Gastroesophageal sphincter (tissue), 3 donors: ENCODE measurements around the gene INHA.

Experiments
- EP300 ChIP-seq: sonication (generic); formaldehyde crosslinking; IDR thresholded peaks from one replicate; pipeline ENCODE4 v1.6.1; 2017; ENCODE audit warnings: antibody characterized with exemption, mild to moderate bottlenecking
- POLR2A ChIP-seq, 2 donors: fragments of 450-650 bp; IDR thresholded peaks; one replicate each; pipeline ENCODE4 v1.6.1; 2017; ENCODE audit warnings: antibody characterized with exemption in 2 of 2, mild to moderate bottlenecking in 2 of 2, moderate library complexity in 1 of 2
- TF ChIP-seq, protein P1 (sequence below), 4 experiments: fragments of 200-600 bp in 2 of 4; fragments of 450-650 bp in 2 of 4; sonication (generic) in 1 of 4; IDR thresholded peaks; one replicate each; pipeline ENCODE4 v1.5.1; 2017 to 2019; ENCODE audit warnings: antibody characterized with exemption in 4 of 4, mild to moderate bottlenecking in 2 of 4, moderate library complexity in 2 of 4

DNA sequence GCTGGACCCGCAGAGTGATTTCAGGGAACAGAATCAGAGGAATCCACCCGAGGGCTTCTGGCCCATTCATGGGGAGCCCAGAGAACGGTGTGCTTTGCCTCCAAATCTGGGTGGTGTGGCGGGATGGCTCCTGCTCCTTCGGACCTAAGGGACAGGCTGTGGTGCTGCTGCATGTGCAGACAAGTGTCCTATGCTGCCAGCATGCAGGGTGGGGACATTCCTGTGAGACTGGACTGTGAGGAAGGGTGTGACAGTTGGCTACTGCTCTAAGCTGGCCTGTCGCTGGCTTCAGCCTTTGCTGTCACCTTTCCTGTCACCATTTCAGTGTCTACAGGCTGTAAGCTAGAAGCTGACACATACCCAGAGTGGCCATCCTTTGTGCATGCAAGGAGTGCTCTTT is 52.5 kb downstream of the INHA start:
- TF ChIP-seq, protein P1, sequence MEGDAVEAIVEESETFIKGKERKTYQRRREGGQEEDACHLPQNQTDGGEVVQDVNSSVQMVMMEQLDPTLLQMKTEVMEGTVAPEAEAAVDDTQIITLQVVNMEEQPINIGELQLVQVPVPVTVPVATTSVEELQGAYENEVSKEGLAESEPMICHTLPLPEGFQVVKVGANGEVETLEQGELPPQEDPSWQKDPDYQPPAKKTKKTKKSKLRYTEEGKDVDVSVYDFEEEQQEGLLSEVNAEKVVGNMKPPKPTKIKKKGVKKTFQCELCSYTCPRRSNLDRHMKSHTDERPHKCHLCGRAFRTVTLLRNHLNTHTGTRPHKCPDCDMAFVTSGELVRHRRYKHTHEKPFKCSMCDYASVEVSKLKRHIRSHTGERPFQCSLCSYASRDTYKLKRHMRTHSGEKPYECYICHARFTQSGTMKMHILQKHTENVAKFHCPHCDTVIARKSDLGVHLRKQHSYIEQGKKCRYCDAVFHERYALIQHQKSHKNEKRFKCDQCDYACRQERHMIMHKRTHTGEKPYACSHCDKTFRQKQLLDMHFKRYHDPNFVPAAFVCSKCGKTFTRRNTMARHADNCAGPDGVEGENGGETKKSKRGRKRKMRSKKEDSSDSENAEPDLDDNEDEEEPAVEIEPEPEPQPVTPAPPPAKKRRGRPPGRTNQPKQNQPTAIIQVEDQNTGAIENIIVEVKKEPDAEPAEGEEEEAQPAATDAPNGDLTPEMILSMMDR (IDR thresholded peaks at IDR 0.05), result no peak
- TF ChIP-seq EP300, result no peak
- no peak for TF ChIP-seq POLR2A (IDR thresholded peaks at IDR 0.05)
